8988T (cell line): Measurements from ENCODE around the gene SYNM.

Experiments used
- DNase-seq: peaks from one replicate; pipeline ENCODE4 v3.0.0; 2011

SYNM gene

DNA sequence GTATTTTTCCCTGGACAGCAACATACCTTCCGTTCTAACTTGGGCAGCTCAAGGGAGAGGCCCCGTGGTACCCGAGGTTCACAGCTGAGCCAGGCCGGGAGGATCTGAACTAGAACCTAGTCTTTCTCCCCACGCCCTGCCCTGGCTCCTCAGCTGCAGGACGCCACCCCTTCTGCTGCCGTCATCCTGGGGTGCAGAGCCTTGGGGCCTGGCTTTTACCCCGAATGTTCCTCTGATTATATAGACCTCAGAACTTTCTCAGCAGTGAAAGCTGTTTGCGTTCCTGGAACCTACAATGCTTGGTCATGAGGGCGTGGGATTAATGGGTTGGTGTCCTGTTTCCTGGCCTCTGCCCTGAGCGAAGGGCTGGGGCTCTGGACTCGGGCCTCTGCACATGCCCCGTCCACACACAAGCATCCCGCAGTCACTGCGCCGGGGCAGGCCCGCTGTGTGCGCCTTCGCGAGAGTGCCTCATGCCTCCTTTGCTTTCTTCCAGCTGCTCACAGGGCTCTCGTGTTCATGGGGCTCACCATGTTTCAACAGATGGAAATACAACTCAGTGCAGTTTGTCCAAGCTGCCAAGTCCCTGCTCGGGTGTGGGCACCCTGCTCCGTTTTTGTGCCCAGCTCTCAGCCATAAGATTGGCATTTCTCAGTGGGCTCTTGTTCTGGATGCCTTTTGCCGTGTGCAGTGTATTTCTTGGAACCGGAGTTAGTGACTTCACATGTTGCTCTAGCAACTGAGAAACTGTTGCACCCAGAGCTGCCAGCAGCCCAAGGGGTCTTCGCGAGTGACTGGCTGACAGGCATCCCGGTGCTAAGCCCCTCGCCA is 20.4 kb downstream of the SYNM start:
- DNase-seq, result no peak

DNA sequence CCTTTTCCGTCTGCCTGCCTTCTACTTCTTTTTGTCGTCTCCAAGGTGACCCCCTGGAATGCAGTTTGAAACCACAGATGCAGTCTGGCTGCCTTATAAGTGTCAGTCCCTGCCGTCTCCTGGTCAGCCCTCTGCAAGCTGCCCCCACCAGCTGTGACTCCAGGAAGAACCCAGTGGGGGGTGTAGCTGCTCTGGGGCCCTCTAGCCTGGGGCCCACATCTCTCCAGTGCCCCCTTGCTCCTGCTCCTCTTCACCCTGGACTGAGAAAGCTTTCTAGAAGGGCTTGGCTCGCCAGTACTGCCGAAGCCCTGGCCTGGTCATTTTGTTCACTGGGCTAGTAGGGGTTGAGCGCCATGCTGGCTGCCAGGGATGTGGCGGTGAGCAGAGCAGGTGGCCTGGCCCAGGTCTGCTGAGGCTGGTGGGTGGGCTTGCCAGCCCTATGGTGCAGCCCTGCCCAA is 21.3 kb downstream of the SYNM start:
- DNase-seq, result no peak

DNA sequence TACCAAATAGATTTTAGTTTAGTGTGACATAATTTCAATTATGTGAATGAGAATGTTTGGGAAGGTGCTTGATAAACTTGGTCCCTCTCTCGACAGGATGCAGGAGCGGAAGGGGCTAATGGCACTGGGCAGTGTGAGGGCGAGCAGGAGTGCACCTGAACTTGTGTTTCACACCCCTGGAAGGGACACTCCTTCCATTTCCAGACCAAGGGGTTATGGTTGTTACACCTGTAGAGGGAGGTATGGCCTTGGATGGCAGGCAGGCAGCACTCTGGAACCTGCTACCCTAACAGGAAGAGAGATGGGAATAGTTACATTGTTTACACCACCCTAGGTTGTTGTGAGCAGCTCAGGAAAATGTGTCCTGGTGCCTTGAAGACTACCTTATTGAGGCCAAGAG is 22.1 kb downstream of the SYNM start:
- no peak for DNase-seq

DNA sequence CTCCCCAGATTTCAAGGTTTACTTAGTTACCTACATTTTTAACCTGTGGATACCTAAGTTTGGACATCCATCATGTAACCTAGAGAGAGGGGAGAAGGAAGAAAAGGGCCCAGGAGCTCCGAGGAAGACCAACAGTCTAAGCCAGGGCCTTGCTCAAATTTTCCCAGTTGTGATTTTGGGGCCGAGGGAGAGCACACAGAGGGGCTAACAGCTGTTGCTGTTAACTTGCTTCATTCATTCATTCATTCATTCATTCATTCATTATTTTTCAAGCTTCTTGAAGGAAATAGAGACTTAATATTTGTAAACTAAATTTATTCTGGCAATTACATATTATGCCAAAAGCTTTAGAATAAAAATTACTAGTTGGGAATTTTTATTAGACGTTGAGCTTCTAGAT is 22.9 kb downstream of the SYNM start:
- no peak for DNase-seq

DNA sequence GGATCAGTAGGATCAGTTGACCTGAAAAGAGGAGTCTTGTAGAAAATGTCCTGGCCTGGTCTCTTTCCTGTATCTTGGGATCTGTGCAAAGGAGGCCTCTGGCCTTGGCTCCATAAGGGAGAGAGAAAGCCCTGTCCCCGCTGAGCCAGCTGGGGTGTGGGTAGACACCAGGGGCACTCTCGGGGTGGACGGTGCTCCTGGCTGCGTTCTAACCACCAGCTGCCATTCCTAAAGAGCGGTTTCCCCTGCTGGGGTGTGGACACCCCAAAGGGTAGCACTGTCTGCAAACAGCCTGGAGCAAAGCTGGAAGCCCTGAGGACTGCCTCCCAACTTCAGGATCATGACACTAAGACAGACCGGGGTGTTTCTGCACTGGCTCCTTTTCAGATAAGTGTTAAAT is 23.5 kb downstream of the SYNM start:
- no peak for DNase-seq

DNA sequence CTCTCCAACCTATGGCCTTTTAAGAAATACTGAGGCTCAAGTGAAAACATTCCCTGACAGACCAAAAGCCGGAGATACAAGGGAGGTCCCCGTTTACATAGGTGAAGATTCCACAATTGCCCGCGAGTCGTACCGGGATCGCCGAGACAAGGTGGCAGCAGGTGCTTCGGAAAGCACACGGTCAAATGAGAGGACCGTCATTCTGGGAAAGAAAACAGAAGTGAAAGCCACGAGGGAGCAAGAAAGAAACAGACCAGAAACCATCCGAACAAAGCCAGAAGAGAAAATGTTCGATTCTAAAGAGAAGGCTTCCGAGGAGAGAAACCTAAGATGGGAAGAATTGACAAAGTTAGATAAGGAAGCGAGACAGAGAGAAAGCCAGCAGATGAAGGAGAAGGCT is 24.8 kb downstream of the SYNM start:
- no peak for DNase-seq

DNA sequence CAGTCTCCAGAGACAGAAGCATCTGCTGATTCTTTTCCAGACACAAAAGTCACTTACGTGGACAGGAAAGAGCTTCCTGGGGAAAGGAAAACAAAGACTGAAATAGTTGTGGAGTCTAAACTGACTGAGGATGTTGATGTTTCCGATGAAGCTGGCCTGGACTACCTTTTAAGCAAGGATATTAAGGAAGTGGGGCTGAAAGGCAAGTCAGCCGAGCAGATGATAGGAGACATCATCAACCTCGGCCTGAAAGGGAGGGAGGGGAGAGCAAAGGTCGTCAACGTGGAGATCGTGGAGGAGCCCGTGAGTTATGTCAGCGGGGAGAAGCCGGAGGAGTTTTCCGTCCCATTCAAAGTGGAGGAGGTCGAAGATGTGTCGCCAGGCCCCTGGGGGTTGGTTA is 25.4 kb downstream of the SYNM start:
- DNase-seq, result no peak

DNA sequence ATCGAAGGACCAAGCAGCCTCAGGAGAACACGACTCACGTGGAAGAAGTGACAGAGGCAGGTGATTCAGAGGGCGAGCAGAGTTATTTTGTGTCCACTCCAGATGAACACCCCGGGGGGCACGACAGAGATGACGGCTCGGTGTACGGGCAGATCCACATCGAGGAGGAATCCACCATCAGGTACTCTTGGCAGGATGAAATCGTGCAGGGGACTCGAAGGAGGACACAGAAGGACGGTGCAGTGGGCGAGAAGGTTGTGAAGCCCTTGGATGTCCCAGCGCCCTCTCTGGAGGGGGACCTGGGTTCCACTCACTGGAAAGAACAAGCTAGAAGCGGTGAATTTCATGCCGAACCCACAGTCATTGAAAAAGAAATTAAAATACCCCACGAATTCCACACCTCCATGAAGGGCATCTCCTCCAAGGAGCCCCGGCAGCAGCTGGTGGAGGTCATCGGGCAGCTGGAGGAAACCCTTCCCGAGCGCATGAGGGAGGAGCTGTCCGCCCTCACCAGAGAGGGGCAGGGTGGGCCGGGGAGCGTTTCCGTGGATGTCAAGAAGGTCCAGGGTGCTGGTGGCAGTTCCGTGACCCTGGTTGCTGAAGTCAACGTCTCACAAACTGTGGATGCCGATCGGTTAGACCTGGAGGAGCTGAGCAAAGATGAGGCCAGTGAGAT is 26.0 kb downstream of the SYNM start:
- DNase-seq, result no peak

DNA sequence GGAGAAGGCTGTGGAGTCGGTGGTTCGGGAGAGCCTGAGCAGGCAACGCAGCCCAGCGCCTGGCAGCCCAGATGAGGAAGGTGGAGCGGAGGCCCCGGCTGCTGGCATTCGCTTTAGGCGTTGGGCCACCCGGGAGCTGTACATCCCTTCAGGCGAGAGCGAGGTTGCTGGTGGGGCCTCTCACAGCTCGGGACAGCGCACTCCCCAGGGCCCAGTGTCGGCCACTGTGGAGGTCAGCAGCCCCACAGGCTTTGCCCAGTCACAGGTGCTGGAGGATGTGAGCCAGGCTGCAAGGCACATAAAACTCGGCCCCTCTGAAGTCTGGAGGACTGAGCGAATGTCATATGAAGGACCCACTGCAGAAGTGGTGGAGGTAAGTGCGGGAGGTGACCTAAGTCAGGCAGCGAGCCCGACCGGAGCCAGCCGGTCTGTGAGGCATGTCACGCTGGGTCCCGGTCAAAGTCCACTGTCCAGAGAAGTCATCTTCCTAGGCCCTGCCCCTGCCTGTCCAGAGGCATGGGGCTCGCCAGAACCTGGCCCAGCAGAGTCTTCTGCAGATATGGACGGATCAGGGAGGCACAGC is 26.7 kb downstream of the SYNM start:
- DNase-seq, result no peak

DNA sequence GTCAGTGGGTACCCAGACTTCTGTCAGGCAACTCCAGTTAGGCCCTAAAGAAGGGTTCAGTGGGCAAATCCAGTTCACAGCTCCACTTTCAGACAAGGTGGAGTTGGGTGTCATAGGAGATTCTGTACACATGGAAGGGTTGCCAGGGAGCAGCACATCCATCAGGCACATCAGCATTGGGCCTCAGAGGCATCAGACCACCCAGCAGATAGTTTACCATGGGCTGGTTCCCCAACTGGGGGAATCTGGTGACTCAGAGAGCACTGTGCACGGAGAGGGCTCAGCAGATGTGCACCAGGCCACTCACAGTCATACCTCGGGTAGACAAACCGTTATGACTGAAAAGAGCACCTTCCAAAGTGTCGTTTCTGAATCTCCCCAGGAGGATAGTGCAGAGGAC is 27.2 kb downstream of the SYNM start:
- DNase-seq, result no peak

DNA sequence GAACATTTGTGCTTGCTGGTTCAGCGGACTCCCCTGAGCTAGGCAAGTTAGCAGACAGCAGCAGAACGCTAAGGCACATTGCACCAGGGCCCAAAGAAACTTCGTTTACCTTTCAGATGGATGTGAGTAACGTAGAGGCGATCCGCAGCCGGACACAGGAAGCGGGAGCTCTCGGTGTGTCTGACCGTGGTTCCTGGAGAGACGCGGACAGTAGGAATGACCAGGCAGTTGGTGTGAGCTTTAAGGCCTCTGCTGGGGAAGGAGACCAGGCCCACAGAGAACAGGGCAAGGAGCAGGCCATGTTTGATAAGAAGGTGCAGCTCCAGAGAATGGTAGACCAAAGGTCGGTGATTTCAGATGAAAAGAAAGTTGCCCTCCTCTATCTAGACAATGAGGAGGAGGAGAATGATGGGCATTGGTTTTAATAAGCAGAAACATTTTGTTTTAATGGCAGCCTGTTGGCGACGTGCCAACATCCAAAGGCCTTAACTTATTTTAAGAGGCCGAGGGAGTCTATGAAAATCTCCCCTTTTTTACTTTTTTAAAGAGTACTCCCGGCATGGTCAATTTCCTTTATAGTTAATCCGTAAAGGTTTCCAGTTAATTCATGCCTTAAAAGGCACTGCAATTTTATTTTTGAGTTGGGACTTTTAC is 27.9 kb downstream of the SYNM start:
- DNase-seq, result no peak

DNA sequence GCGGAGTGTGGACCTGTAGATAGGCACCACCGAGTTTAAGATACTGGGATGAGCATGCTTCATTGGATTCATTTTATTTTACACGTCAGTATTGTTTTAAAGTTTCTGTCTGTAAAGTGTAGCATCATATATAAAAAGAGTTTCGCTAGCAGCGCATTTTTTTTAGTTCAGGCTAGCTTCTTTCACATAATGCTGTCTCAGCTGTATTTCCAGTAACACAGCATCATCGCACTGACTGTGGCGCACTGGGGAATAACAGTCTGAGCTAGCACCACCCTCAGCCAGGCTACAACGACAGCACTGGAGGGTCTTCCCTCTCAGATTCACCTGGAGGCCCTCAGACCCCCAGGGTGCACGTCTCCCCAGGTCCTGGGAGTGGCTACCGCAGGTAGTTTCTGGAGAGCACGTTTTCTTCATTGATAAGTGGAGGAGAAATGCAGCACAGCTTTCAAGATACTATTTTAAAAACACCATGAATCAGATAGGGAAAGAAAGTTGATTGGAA is 29.5 kb downstream of the SYNM start:
- no peak for DNase-seq

DNA sequence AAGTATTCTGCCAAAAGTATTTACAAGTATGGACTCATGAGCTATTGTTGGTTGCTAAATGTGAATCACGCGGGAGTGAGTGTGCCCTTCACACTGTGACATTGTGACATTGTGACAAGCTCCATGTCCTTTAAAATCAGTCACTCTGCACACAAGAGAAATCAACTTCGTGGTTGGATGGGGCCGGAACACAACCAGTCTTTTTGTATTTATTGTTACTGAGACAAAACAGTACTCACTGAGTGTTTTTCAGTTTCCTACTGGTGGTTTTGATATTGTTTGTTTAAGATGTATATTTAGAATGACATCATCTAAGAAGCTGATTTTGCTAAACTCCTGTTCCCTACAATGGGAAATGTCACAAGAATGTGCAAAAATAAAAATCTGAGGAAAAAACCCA is 30.3 kb downstream of the SYNM start:
- no peak for DNase-seq

DNA sequence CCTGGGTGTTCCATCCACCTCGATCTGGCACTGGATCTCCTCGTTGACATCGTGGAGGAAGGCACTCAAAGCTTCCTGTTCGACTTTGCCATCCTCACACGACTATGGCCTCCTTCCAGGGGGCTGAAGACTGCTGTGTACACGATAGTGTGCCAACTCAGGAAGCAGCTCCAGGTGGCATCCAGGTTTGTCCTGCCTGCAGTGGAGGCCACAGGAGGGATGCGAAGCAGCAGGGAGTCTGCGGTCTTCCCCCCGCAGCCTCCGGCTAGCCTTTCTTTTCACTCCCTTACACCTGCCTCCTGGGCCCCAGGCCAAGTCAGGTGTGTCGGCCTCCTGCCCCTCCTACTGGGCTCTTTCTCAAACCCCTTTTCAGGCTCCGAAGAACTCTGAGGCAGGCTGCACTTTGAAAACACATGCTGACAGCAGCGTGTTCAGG is 32.2 kb downstream of the SYNM start:
- no peak for DNase-seq

DNA sequence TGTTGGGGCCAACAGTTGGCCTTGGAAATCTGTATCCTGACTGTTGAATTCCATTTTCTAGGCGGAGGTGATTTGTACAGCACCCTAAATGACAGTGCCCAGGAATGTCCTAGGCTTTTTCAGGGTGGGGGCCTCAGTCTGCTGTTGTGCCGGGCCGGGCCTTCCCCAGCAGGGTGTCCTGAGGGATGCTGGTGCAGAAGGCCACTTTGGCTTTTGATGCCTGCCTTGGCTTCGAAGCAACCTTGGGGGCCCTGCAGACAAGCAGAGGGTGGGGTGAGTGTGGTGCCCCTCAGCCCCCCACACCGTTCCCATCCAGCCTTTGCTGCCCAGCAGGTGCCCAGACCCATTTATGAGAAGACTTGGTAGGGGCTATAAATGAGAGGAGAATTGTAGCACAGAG is 33.0 kb downstream of the SYNM start:
- no peak for DNase-seq

DNA sequence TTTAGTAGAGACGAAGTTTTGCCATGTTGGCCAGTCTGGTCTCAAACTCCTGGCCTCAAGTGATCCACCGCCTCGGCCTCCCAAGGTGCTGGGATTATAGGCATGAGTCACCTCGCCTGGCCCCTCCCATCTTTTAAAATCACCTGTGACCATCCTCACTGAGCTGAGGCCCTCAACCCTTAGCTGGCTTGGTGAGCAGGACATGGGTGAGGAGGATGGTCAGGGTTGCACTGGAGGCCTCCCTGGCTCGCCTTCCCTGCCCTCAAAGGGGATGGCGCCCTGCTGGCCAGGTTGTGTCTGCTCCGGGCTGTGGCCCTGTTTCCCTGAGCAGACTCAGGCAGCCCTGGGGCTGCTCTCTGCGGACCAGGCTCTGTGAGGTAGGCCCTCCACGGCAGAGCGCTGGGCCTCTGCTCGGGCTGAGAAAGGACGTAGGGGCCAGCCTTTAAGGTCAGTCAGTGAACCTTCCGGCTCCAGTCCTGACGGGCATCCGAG is 33.7 kb downstream of the SYNM start:
- no peak for DNase-seq

DNA sequence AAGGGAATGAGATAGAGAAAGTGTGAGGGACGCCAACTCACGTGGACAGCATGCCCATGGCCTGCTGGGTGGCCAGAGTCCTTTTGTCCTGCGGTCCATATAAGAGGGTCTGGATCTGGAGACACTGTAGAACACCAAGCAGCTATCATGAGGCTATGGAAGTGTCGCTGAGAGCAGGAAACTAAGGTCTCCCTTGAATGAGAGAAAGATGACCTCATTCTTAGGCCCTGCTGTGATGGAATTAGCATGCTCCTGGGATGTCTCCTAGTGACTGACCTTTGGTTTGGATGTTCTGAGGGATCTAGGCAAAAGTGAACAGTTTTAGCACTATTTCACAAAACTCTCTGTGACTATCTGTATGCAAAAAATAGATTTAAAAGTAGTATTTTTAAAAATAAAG is 34.4 kb downstream of the SYNM start:
- DNase-seq, result no peak

DNA sequence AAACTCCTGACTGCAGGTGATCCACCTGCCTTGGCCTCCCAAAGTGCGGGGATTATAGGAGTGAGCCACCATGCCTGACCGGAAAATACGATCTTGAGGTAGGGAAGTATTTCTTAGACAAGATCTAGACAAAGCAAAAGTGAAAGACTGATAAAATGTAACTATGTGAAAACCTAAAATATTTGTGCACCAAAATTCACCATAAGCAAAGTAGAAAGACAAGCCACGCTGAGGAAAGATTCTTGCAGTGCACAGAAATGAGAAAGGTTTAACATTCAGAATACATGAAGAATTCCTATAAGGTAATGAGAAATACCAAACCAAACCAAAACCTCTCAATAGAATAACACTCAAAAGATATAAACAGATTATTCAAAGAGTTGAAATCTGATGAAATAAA is 35.7 kb downstream of the SYNM start:
- DNase-seq, result no peak

DNA sequence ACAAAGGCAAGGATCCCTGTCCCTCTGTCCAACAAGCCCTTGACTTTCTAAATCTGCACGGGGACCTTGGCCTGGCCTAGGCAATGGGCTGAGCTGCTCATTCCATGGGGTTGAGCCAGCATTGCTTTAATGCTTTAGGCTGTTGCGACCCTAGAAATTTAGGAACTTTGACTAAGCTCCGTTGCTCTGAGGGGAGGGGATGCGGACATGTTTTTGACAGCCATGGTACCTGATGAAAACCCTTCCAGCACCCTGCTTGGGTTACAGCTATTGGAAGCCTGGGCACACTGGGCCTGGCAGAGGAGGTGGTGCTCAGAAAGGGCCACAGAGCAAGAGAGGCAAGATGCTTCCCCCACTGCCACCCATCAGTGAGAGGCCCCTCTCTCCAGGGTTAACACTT is 37.1 kb downstream of the SYNM start:
- DNase-seq, result no peak

DNA sequence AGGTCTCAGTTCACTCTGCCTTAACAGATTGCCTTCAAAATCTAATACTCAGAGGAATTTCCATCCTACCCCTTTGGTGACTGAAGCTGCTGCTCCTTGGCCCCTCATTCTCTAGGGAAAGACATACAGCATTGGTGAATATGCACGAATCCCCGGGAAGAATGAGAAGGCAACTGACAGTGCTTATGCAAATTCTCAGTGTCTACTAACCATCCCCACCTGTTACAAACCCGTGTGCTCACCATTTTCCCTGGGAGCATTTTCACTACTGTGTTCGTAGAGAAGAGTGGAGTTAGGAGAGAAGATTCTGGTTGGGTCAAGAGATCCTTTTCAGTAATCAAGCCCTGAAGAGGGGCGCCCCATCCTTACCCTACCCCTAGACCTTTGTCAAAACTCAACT is 37.7 kb downstream of the SYNM start:
- no peak for DNase-seq

DNA sequence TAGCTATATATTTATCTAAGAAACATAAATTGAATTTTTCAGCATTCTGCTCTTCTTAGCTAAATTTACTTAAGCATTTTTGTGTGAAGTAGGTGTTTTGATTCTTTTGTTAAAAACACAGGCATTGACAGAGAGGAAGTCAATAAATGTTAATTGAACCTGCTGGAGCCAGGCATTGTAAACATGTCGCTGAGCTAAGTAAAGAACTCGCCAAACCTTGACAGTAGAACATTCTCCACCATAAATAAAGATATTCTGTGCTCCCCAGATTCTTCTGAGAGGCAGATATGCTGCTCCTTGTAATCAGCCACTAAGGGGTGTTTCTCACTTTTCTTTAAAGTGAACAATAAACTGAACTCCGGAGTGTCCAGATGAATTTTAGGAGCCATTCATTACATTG is 38.4 kb downstream of the SYNM start:
- no peak for DNase-seq

DNA sequence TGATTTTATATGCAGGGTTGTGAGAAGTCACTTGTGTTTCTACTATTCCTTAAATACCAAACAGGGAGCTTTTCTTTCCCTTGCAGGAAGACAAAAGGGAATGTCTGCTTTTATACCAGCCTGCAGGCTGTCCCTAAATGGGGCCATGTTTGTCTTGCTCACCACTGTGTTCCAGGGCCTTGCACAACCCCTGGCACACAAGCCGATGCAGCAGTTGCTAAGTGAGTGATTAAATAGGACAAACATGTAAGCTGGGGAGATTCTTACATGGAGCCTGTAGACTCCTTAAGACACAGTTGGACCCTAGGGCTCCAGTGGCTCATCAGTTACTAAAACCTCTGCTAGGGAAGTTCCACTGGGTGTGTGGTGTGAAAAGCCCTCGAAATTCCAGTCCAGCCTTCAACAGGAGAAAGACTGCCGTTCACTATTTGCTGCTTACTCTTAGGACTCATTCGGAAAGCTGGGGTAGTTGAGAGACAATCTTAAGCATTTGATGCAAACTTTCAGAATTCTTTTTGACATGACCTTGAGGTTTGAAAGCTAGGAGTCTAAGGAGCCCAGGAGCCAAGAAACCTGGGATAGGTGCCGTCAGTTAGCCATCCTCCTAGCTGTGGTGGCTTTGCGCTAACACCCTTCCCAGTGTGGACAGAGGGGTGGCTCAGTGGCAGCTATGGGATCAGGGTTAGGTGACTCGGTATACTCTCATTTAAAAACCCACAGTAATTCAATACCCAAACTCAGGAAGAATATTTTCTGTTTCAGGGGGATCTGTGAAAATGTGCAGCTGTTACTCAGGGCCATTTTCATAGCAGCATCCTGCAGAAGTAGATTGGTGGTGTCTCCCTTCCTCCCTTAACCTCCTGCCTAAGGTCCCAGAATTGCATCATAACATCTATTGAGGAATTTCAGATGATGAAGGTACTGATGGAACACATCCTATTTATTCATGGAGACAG is 39.1 kb downstream of the SYNM start:
- no peak for DNase-seq
